HG03135 (cell line): Measurements from ENCODE around the gene LOXL4.

Experiments
- ATAC-seq: cut with Tn5 transposase; IDR thresholded peaks from one replicate; pipeline ENCODE4 v1.9.1; 2021; ENCODE audit warnings: mild to moderate bottlenecking, moderate library complexity; ENCODE audit not compliant: unreplicated experiment

The LOXL4 gene

DNA sequence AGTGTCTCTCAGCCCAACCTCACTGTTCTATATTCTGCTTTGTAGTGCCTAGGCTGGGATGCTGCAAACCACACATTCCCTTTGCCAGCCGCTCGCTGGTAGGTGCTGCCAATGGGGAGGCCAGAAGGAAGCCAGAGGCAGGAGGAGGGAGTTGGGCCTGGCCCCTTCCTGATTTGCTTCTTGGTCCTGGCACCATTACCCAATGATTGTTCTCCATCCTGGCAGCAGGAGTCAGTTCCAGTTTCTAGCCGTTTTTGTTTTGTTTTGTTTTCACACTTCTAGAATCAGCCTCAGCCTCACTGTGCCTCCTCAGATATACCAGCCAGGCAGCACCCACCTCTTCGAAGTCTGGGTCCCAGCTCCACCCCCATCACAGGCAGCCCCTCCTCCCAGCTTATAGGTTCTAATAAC lies 27.4 kb upstream of the LOXL4 start:
- no peak for ATAC-seq

DNA sequence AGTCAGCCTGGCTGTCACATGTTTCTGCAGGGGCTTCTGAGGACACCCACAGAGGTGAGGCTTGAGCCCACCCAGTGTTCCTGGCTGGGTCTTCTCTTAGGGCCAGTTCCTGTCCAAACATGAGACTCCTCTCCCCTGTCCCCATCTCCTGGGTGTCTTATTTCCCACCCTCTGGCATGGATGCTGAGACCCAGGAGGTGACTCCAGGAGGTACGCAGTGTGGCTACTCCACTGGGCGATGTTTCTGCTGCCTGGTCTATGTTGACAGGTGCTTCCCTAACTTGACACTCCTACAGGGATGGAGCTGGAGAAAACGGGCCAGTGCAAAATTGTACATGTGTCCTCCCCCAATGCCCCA lies 26.3 kb upstream of the LOXL4 start:
- ATAC-seq: no peak

DNA sequence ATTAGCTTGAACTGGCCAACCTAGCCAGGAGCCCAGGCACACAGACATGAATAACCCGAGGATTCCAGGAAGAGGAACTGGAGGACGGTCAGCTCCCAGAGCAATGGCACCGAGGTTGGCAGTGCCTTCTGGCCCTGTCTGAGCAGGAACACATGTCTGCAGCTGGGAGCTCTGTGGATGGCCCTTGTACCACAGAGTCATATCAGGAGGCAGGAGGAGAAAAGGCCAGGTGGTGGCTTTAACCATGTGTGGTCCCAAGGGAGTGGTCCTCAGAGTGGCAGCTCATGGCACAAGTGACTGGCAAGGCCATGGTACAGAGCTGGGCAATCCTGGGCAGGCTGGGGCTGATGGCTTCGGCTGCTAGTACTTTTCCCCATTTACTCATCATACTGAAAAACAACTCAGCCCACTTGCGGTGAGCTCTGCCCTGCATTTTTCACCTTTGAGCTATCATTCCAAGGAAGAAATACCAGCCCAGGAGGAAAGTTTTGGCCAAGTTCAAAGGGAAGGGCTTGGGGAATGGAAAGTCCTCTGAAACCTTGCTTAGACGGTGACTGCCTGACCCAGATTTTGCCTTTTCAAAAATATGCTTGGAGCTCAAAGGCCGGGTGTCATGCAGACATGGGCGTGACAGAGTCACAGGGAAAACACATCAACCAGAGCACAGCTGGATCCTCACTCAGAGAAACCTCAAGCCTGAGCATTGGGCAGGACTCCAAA lies 25.7 kb upstream of the LOXL4 start:
- ATAC-seq: no peak

DNA sequence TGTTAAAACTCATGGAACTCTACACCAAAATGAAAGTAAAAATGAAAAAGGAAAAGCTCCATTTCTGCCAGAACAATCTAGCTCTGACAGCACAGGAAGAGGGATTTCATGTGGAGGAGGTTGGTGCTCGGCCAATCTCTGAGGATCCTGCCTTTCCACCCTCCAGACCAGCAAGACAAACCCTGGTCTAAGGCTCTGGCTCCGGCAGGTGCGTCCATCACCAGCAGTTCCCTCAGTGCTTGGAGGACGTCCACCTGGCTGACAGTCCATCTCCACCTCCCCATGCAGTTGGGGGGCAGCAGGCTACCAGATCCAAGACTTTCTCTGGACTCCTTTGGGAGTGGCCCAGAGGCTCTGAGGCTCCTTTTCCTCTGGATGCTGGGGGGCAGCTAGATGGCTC lies 25.0 kb upstream of the LOXL4 start:
- ATAC-seq: no peak

DNA sequence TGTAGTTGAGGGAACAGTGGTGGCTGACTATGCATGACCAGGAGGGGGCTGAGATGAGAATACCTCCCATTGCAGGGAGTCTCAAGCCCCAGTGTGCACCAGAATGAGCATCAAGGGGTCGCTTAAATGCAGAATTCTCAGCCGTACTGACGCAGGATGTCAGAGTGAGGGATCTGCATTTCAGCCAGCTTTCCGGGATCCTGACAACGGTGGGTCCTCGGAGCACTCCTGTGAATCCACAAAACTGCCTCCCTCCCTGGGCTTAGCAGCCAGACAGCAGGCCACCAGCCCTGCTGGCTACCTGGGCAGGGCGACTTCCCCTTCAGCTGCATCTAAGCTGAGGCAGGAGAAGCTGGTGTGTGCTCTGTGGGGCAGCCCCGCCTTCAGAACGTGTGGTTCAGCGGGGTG lies 21.8 kb upstream of the LOXL4 start:
- ATAC-seq: no peak

DNA sequence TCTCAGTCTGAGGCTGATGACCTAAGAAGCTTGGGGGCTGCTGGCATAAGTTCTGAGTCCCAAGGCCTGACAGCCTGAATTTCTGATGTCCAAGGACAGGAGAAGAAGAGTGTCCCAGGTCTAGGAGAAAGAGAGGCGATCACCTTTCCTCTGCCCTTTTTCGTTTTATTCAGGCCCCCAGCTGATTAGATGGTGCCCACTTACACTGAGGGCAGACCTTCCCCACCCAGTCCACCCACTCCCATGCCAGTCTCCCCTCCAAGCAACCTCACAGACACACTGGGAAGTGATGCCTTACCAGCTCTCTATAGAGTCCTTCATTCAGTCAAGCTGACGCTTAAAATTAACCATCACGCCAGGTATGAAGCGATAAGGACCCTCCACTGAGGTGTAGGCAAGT lies 19.3 kb upstream of the LOXL4 start:
- ATAC-seq: no peak

DNA sequence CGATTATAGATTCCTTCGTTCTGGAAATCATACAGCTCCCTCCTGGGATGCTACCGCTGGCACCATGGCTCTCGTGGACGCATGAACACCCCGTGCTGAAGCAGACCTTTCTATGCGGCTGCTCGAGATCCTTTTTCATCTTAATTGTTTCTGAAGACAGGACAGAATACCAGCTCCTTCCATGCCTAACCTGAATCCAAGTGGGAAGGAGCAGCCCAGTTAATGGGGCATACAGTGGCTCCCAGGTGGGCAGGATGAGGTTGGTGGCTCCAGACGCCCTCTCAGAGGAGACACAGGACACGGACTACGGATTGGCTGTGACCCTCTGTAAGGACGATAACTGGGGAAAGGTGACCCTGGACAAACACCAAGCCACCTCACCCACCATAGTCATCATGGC lies 18.4 kb upstream of the LOXL4 start:
- ATAC-seq: no peak

DNA sequence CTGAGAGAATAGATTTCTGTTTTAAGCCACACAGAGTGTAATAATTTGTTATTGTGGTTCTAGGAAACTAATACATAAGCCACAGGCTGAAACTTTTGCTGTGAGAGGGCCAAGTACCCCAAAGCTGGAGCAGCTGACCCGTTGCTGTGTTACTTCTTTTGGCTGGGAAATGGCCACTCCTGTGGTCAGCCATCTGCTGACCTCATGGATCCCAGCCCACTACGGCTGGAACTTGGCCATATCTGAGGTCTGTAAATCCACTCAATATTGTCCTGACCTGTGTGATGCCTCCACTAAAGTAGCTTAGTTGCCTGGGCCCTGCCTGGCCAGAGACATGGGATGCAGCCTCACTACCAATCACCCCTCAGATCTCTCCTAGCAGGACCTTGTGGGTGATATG lies 17.4 kb upstream of the LOXL4 start:
- ATAC-seq: no peak

DNA sequence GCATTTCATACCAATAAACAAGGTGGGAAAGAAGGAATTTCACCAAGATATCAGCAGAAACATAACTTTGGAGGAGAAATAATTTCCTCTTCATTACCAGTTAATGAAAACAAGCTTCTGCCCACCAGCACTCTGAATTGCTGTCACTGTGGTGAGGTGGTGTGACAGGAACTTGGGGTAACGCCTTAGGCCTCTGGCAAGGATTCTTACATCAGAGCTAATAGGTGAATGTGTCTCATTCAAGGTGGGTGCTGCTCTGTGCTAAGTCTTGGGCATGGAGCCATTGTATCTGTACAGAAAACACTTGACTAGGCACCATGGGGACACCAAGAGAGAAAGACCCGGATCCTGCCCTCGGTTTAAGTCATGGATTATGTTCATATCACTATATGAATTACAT lies 8.3 kb upstream of the LOXL4 start:
- no peak for ATAC-seq

DNA sequence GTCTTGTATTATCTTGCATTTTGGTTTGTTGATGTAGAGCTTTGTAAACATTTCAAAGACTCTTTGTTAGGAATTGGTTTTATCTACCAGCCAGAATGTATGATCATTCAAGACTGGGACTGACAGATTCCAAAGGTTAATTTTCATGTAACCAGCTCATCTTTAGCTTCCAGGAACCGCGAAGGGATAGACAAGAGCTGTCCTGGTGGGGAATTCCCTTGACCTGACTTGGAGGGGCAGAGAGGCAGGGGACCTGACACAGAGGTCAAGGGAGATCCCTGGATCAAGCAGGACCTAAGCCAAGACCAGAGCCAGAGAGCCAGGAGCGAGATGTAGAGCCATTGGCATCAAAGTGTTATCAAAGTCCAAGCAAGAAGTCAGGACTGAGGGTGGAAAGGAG lies 6.6 kb upstream of the LOXL4 start:
- ATAC-seq: no peak

DNA sequence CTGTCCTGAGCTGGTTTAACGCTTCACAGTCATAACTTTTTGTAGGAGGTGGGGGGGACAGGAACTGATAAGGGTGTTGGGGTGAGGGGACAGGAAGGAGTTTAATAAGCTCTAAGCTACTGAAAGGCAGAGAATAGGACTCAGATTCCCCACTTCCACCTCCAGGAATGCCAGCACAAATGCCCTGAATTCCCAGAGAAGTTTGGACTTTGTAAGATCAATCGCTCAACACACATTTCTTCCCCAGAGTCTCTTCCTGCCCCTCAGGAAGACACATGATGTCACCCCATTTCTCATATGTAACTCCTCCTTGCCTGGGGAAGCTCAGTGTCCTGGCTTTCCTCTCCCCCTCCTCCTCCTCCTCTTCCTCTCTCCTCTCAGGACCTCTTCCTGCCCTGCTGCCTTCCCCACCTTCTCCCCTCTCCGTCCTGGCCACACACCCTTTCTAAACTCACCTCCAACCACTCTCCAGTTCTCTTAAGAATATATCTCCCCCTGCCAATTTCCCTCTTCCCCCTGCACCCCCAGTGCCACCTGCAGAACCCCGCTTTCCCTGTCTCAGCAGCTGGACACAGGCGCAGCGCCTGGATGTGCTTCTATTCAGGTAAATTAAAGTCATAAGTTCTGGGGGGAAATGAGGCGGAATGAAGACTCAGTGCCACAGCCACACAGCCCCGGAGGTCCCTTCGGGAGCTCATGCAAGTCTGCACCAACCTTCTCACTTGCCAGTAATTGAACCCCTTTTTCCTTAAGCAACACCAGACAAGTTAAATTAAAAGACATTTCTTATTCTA lies 5.3 kb upstream of the LOXL4 start:
- ATAC-seq: no peak

DNA sequence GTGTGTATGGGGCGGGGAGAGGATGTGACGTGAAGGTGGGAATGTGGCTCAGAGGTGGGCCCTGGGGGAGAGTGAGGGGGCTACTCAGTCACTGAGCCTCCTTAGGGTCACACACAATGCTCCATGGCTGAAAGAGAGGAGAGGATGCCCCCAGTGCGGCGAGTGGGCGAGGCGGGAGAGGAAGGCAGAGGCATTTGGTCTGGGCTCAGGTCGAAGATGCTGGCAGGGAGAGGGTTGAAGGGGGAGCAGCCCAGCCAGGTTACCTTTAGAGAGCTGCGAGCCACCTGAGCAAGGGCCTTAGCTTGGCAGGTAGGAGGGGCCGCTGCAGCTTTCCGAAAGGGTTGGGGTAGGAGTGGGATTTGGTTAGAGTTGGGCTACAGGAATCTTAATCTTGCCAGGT lies 4.7 kb upstream of the LOXL4 start:
- no peak for ATAC-seq

DNA sequence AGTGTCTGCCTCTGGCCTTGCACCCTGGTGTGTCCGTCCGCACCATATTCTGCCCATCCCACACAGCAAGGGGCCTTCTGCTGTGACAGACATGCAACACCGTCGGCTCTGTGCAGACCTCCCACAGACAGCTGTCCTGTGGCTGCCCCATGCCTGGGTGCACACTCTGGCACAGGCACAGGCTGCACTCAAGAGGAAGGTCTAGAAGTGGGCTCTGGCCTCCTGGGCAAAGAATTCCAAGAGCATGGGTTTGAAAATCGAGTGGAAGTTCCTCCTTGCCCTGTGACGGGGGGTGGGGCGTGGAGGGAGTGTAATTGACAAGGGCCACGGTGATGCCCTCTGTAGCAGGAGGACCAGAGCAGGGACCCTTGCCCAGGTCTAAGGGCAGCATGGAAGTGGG lies 4.3 kb upstream of the LOXL4 start:
- ATAC-seq: no peak

DNA sequence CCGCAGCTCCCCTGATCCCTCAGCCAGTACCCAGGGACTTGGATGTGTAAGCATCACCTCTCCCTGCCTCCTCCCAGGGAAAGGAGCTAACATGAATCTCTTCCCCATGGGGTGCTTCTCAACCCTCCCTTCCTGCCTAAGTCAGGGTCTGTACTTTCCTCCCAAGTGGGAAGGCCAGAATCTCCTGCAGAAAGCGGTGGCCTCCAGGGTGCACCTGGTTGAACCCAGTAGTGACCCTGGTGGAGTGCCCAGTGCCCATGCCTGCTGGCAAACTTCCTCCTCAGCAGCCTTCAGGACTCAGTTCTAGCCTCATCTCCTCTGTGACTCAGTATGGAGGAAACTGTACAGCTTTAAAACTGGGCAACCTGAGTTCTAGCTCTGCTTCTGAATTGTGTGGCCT lies 2.8 kb upstream of the LOXL4 start:
- ATAC-seq: no peak

DNA sequence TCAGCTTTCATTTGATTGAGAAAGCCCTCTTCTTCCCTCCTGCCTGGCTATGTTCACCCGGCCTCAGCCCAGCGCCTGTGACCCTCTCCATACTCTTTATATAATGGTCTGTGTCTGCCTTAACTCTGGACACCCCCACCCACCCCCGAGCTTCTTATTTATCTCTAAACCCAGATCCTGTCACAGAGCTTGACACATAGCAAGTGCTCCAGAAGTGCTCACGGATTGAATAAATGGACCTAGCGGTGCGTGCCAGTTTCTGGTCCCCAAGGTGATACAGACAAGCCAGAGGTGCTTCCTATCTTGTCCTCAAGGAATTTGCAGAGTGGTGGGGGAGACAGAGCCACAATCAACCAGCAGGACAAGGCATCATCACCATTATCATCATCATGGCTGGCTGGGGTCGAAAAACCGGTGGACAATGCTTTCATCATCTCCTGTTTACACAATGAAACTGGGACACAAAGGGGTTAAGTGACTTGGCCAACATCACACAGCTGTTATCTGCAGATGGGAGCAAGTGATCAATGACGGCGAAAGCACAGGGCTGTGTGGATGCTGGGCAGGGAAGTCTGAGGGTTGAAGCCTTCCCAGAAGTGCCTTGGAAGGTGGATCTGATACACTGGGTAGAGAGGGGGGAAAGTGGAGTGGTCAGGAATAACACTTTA lies 2.2 kb upstream of the LOXL4 start:
- ATAC-seq: no peak

DNA sequence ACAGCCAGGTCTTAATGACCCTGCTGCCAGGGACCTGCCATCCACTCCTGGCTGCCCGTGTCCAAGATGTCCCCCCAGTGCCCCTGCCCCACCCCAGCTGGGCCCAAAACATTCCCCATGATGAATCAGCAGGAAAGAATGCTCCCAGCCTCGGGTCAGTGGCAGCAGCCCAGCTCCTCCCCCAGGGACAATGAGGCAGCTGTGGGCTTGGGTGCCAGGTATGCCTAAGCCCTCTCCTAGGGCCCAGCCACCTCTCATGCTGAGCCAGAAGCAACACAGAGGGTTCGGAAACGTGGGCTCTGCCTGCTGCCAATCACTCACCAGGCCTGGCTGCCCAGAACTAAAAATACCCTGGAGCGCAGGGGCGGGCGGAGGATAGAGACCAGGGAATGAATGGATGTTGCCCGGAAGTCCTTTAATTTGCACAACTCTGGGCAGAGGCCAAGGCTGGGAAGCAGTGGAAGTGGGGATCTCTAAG lies 1.5 kb upstream of the LOXL4 start:
- ATAC-seq: no peak

DNA sequence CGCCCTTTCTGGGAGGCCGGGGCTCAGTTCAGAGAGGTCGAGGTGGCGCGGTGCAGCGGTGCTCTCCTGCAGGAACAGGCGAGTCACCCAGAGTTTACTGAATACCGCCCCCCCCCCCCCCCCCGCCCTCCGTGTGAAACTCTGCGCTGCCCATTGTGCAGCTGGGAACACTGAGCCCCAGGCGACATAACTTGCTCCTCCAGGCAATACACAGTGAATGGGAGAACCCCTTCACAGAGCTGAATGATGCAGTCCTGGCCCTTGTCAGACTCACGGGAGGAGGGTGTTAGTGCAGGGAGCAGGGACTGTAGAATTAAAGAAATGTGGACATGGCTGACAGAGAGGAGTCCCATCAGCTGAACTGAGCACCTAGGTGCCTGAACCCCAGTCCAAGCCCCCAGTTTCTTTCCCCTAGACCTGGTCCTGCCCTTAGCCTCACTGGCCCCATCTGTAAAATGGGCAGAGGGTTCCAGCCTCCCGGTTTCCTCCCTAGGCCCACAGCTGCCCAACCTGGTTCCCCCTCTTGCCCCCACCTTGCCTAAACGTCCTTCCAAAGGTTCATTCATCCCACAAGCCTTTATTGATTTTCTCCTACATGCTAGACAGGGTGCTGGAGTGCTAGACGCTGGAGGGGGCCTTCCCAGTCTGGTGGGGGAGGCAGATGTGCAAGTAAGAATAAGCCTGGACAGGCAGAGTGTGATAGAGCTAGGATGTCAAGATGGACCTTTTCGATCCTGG lies 869 bp upstream of the LOXL4 start:
- no peak for ATAC-seq

DNA sequence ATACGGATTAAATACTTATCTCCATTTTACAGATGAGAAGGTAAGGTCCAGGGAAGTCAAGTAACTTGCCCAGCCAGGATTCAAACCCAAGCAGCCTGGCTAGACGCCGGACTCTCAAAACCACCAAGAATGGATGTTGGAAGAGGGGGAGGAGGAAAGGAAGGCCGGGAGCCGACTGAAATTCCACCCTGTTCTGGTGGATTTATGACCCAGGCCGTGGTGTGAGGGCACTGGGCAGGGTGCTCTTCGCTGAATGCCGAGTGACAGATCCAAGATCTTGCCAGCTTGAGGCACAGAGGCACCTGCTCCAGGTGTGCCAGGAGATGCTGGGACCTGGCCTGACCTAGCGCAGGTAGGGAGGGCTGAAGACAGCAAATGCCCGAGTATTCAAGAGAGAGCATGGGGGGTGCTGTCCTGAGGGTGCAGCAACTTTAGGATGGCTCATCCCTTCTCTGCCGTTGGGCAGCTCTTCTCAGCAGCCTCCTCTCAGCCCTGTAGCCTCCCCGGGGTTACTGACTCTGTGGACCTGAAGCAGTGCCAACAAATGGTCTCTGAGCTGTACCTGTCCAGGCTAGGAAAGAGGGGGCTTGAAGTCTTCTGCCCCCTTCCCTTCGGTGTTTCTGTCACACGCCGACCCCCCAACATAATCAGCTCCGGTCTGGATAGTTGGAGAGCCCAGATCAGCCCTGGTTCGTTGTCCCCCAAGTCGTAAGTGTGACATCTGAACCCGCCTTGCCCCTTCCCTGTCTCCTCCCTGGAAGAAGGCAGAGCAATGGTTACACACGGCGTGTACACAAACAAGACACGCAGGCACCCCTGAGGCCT lies 713 bp downstream of the LOXL4 start:
- no peak for ATAC-seq

DNA sequence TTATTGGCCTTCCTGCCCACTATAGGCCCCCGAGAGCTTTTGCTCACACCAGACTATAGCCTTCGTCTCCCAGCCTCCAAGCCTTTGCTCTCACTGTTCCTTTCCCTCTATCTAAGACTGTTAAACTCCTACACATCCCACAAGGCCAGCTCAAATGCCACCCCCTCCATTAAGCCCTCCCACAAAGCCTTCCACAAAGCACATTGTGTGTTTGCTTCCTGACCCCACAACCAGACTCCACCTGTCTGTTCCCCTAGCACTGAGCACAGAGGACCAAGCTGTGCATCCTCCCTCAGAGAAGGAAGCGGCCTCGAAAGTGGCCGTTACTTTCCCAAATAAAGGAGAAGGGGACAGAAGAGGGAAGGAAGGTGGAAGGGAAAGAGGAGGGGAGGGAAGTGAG lies 1.3 kb downstream of the LOXL4 start:
- no peak for ATAC-seq
